MCF 10A (cell line): ENCODE results near the gene EXOC4. TPM values are rescaled to one million over a fixed set of nuclear protein-coding genes. Genes with fewer than 3 reads are reported as not detected.

Experiments
- BruUV-seq: library from RNA; stranded (reverse); fragments of 400-500 nt; replicated peaks from 2 replicates; lab custom pipeline; 2021; lab: Mats Ljungman, UMichigan
- CTCF ChIA-PET: fragments of 300-600 bp; sonication (Branson Sonifier 250); formaldehyde crosslinking; extraction: SDS; loops from one replicate; lab custom pipeline; 2021; ENCODE audit warnings: antibody characterized with exemption, inconsistent platforms; lab: Yijun Ruan, JAX
- POLR2A ChIA-PET: fragments of 300-600, 350-650 bp; sonication (Branson Sonifier 250); formaldehyde crosslinking; extraction: SDS; loops from one replicate; lab custom pipeline; 2020; ENCODE audit warnings: antibody characterized with exemption, inconsistent platforms; lab: Yijun Ruan, JAX
- DNase-seq: peaks from one replicate; pipeline ENCODE4 v3.0.0-alpha.2; 2018; ENCODE audit not compliant: unreplicated experiment
- H3K27ac Mint-ChIP-seq: one replicate; pipeline ENCODE4 v1.8.0; 2022; ENCODE audit warnings: mild to moderate bottlenecking, low read depth, mixed read lengths; ENCODE audit not compliant: unreplicated experiment
- H3K27me3 Mint-ChIP-seq: one replicate; pipeline ENCODE4 v1.8.0; 2022; ENCODE audit warnings: mixed read lengths; ENCODE audit not compliant: insufficient read depth, unreplicated experiment
- H3K36me3 Mint-ChIP-seq: one replicate; pipeline ENCODE4 v1.8.0; 2022; ENCODE audit warnings: mild to moderate bottlenecking, moderate library complexity, mixed read lengths; ENCODE audit not compliant: insufficient read depth, unreplicated experiment
- H3K4me1 Mint-ChIP-seq: one replicate; pipeline ENCODE4 v1.8.0; 2022; ENCODE audit warnings: mixed read lengths; ENCODE audit not compliant: insufficient read depth, unreplicated experiment
- H3K4me3 Mint-ChIP-seq: one replicate; pipeline ENCODE4 v1.8.0; 2022; ENCODE audit warnings: mild to moderate bottlenecking, moderate library complexity, mixed read lengths; ENCODE audit not compliant: unreplicated experiment
- H3K9me3 Mint-ChIP-seq: one replicate; pipeline ENCODE4 v1.8.0; 2022; ENCODE audit warnings: mixed read lengths; ENCODE audit not compliant: unreplicated experiment
- CTCF ChIP-seq: fragments of 200-600 bp; IDR thresholded peaks from one replicate; pipeline ENCODE4 v1.8.0; 2022; ENCODE audit warnings: antibody characterized with exemption, mild to moderate bottlenecking; ENCODE audit not compliant: unreplicated experiment
- intact Hi-C: fragments of 100-400 bp; cut with micrococcal nuclease; formaldehyde crosslinking; loops from 2 replicates; pipeline ENCODE4 v1.14.1; 2022
- total RNA-seq: library from RNA; stranded (reverse); gene quantifications from 2 replicates; pipeline ENCODE4 v1.2.3, GENCODE V29; 2022

EXOC4 gene
- total RNA-seq, 1 experiment from 2014 or later = 105 TPM

- Mint-ChIP-seq H3K36me3 (no peaks in the 10 kb centered on the region), H3K27me3 (no peaks in the 10 kb centered on the region), H3K4me3 (no peak overlapping the region), H3K27ac (no peak overlapping the region), H3K4me1 (no peaks in the 10 kb centered on the region), H3K9me3 (no peaks in the 10 kb centered on the region)
- ChIA-PET CTCF (interaction anchor here (1.3 kb wide), 1 partner anchor 13 kb away, joined by 8 read pairs; no protein-coding TSS in a partner anchor), POLR2A (no interaction called here)
- no peak for DNase-seq
- BruUV-seq = no TSS peak
- no peak for TF ChIP-seq CTCF
- intact Hi-C loops = no loop called here
Measured at GRCh38 chr7:134028853-134029252, 776.0 kb downstream of the EXOC4 start.

GRCh38 chr7:134029743-134030142 lies 776.9 kb downstream of the EXOC4 start:
- BruUV-seq = no TSS peak

GRCh38 chr7:134030460-134030865 lies 777.6 kb downstream of the EXOC4 start:
- H3K36me3 Mint-ChIP-seq = no peaks in the 10 kb centered on the region
- intact Hi-C loops = no loop called here
- no peaks in the 10 kb centered on the region for H3K4me1 Mint-ChIP-seq
- no peaks in the 10 kb centered on the region for H3K27me3 Mint-ChIP-seq
- BruUV-seq = no TSS peak
- no peak for TF ChIP-seq CTCF
- ChIA-PET CTCF (interaction anchor here (0.9 to 1.3 kb wide), 2 partner anchors 8 to 11 kb away, joined by 3 to 4 read pairs; no protein-coding TSS in a partner anchor), POLR2A (interaction anchor here (0.7 kb wide), 1 partner anchor 10 kb away, joined by 3 read pairs; no protein-coding TSS in a partner anchor)
- DNase-seq = no peak
- H3K4me3 Mint-ChIP-seq = no peak overlapping the region
- no peak overlapping the region for H3K27ac Mint-ChIP-seq
- no peaks in the 10 kb centered on the region for H3K9me3 Mint-ChIP-seq

More at GRCh38 chr7:134029743-134030142, 776.9 kb downstream of the EXOC4 start:
- intact Hi-C loops = no loop called here
- Mint-ChIP-seq H3K4me1 (no peaks in the 10 kb centered on the region), H3K4me3 (no peak overlapping the region), H3K9me3 (no peaks in the 10 kb centered on the region), H3K27ac (no peak overlapping the region), H3K27me3 (no peaks in the 10 kb centered on the region), H3K36me3 (no peaks in the 10 kb centered on the region)
- TF ChIP-seq CTCF = no peak
- ChIA-PET CTCF (interaction anchor here (0.8 kb wide), 1 partner anchor 10 kb away, joined by 3 read pairs; no protein-coding TSS in a partner anchor), POLR2A (interaction anchor here (0.7 kb wide), 1 partner anchor 11 kb away, joined by 3 read pairs; no protein-coding TSS in a partner anchor)
- no peak for DNase-seq

GRCh38 chr7:134031835-134032617 lies 779.1 kb downstream of the EXOC4 start:
- intact Hi-C loops = no loop called here
- H3K9me3 Mint-ChIP-seq = no peaks in the 10 kb centered on the region
- BruUV-seq = no TSS peak
- no peak for DNase-seq
- CTCF ChIA-PET = interaction anchor here (0.5 to 1.3 kb wide), 5 partner anchors 12 to 41 kb away, joined by 3 to 8 read pairs (median 3); no protein-coding TSS in a partner anchor
- no peaks in the 10 kb centered on the region for H3K4me1 Mint-ChIP-seq
- H3K27me3 Mint-ChIP-seq = no peaks in the 10 kb centered on the region
- POLR2A ChIA-PET = no interaction called here
- H3K36me3 Mint-ChIP-seq = no peaks in the 10 kb centered on the region
- no peak for TF ChIP-seq CTCF
- no peak overlapping the region for H3K27ac Mint-ChIP-seq
- no peak overlapping the region for H3K4me3 Mint-ChIP-seq
